Gastrocnemius medialis (tissue), 4 donors: ENCODE results near the gene MPZ. TPM values are rescaled to one million over a fixed set of nuclear protein-coding genes. Genes with fewer than 3 reads are reported as not detected.
A peak's percentile ranks its signal among the peaks of the same experiment; 100 is the strongest.

ENCODE experiments used
- ATAC-seq, 2 donors: fragments of 150-250 bp; one replicate each; pipeline ENCODE4 v1.9.1; 2016
- DNase-seq, 2 donors: peaks; one replicate each; pipeline ENCODE4 v3.0.0-alpha.2; 2019
- H3K27ac ChIP-seq, 4 donors: fragments of 200-600 bp; sonication (generic); 1 replicate in 1 of 4; 2 replicates in 3 of 4; pipeline ENCODE4 v1.5.1; 2016 to 2018; ENCODE audit warnings: mild to moderate bottlenecking in 2 of 4, moderate library complexity in 1 of 4
- H3K27me3 ChIP-seq, 3 donors: fragments of 200-600 bp; sonication (generic) in 2 of 3; 1 replicate in 1 of 3; 2 replicates in 2 of 3; pipeline versions ENCODE4 v1.5.1 to v1.6.0; 2016 to 2019; ENCODE audit warnings: mild to moderate bottlenecking in 1 of 3, moderate library complexity in 1 of 3
- H3K36me3 ChIP-seq, 2 donors: fragments of 200-600 bp; sonication (generic) in 1 of 2; one replicate each; pipeline ENCODE4 v1.5.1; 2017 to 2018
- H3K4me1 ChIP-seq, 2 donors: fragments of 200-600 bp; sonication (generic) in 1 of 2; one replicate each; pipeline ENCODE4 v1.5.1; 2016 to 2017; ENCODE audit warnings: mild to moderate bottlenecking in 2 of 2
- H3K4me3 ChIP-seq, 4 donors: fragments of 200-600 bp; sonication (generic) in 3 of 4; 1 replicate in 1 of 4; 2 replicates in 3 of 4; pipeline ENCODE4 v1.5.1; 2016 to 2019; ENCODE audit warnings: mild to moderate bottlenecking in 2 of 4
- H3K9me3 ChIP-seq, 3 donors: fragments of 200-600 bp; sonication (generic) in 2 of 3; 1 replicate in 1 of 3; 2 replicates in 2 of 3; pipeline ENCODE4 v1.5.1; 2016 to 2019
- CTCF ChIP-seq, 5 experiments: fragments of 450-650 bp in 3 of 5; fragments of 200-600 bp in 2 of 5; sonication (generic) in 2 of 5; IDR thresholded peaks in 4 of 5; conservative IDR thresholded peaks in 1 of 5; 1 replicate in 4 of 5; 2 replicates in 1 of 5; pipeline ENCODE4 v1.5.1; 2016 to 2019; ENCODE audit warnings: antibody characterized with exemption in 5 of 5, mild to moderate bottlenecking in 3 of 5, moderate library complexity in 3 of 5
- POLR2A ChIP-seq, 2 donors: fragments of 450-650 bp; IDR thresholded peaks; one replicate each; pipeline ENCODE4 v1.6.1; 2017; ENCODE audit warnings: antibody characterized with exemption in 2 of 2, mild to moderate bottlenecking in 2 of 2, moderate library complexity in 2 of 2
- in situ Hi-C, 4 donors: fragments of 200-750 bp; cut with MboI; loops; one replicate each; pipeline versions ENCODE4 v1.15.0 to v1.8.0; 2017; ENCODE audit warnings: low sequenced_read_pairs in 4 of 4
- intact Hi-C: fragments of 100-400 bp; cut with DNase I; formaldehyde crosslinking; loops from one replicate; pipeline ENCODE4 v1.15.1; 2023; ENCODE audit warnings: low total_unique reads
- total RNA-seq, 4 donors: library from RNA; depleted of rRNA; stranded (reverse); fragments of >200 nt; gene quantifications; one replicate each; pipeline versions ENCODE4 v1.1.0 to v1.2.3, GENCODE V29; 2016

Gene MPZ
- total RNA-seq, 4 donors from 2014 or later = 0.61 to 3.4 (median 2.1) TPM

GRCh38 chr1:161311595-161312181, 1.9 kb upstream of the MPZ start:
- H3K36me3 ChIP-seq = no peaks in the 10 kb centered on the region
- no peaks in the 10 kb centered on the region for H3K27me3 ChIP-seq
- H3K27ac ChIP-seq = no peak overlapping the region
- peaks cover 9 to 15% of the 10 kb centered on the region in 2 donors for H3K4me1 ChIP-seq
- in situ Hi-C loops (loop anchor here in 2 of 4 donors (10.0 kb wide), 2 partner anchors 73 to 87 kb away; partner anchors contain the start of genes APOA2 (in 1 of the 2) and TOMM40L (in 1 of the 2)), intact Hi-C loops (loop anchor here (5.0 kb wide), 2 partner anchors 71 to 969 kb away; partner anchors contain the start of genes COPA and NCSTN)
- no peak for DNase-seq
- no peaks in the 10 kb centered on the region for H3K9me3 ChIP-seq
- no peak for ATAC-seq
- TF ChIP-seq CTCF (IDR thresholded peaks at IDR 0.05 in 4 of 5, conservative IDR thresholded peaks at IDR 0.05 in 1 of 5) = no peak
- no peak for TF ChIP-seq POLR2A (IDR thresholded peaks at IDR 0.05)
- no peak overlapping the region for H3K4me3 ChIP-seq

- in situ Hi-C loops (no loop called here), intact Hi-C loops (no loop called here)
- ATAC-seq = no peak
- Histone ChIP-seq H3K27ac (peak overlapping the region in 2 of 4 donors; percentile 20 to 22), H3K27me3 (peaks cover 0 to 12% (median 3%) of the 10 kb centered on the region in 3 donors), H3K36me3 (no peaks in the 10 kb centered on the region), H3K4me3 (no peak overlapping the region), H3K4me1 (no peaks in the 10 kb centered on the region), H3K9me3 (no peaks in the 10 kb centered on the region)
- TF ChIP-seq CTCF (IDR thresholded peaks at IDR 0.05 in 4 of 5, conservative IDR thresholded peaks at IDR 0.05 in 1 of 5) (no peak), POLR2A (IDR thresholded peaks at IDR 0.05) (no peak)
- DNase-seq = no peak
Measured at GRCh38 chr1:161307892-161308638, 1.7 kb downstream of the MPZ start.

DNA sequence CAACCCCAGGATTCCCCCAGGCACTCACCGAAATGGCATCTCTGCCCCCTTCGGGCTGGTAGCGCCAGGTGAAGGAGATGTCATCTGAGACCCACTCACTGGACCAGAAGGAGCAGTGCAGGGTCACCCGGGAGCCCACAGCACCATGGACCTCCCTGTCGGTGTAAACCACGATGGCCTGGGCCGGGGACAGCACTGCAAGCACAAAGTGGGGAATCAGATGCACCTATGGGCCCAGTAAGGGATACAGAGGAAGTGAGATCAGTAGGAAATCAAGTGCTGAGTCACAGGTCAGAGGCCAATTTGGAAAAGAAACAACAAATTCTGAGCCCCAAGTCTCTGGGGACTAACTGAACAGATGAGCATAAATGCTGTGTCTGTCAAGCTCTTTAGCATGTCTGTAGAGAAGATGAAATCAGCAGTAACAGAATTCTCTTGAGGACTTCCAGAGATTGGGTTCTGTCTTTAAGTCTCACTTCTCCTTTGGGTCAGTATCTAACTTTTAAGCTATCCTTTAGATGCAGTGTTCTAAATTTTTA, 2.5 kb downstream of the MPZ start:
- TF ChIP-seq POLR2A (IDR thresholded peaks at IDR 0.05) (no peak), CTCF (IDR thresholded peaks at IDR 0.05 in 4 of 5, conservative IDR thresholded peaks at IDR 0.05 in 1 of 5) (no peak)
- H3K27me3 ChIP-seq = peaks cover 0 to 12% (median 3%) of the 10 kb centered on the region in 3 donors
- no peaks in the 10 kb centered on the region for H3K36me3 ChIP-seq
- H3K9me3 ChIP-seq = no peaks in the 10 kb centered on the region
- ATAC-seq (peak; percentile 22 to 35), DNase-seq (no peak)
- in situ Hi-C loops (no loop called here), intact Hi-C loops (no loop called here)
- peak overlapping the region in 3 of 4 donors; percentile 13 to 61 (median 58) for H3K27ac ChIP-seq
- H3K4me1 ChIP-seq = no peaks in the 10 kb centered on the region
- H3K4me3 ChIP-seq = peak overlapping the region in 1 of 4 donors; percentile 10

- intact Hi-C loops = no loop called here
- in situ Hi-C loops = no loop called here
- peaks cover 0 to 12% (median 3%) of the 10 kb centered on the region in 3 donors for H3K27me3 ChIP-seq
- H3K4me1 ChIP-seq = no peaks in the 10 kb centered on the region
- peak overlapping the region; percentile 51 to 62 (median 59) for H3K4me3 ChIP-seq
- TF ChIP-seq CTCF (IDR thresholded peaks at IDR 0.05 in 4 of 5, conservative IDR thresholded peaks at IDR 0.05 in 1 of 5) = no peak
- peak in 1 of 2 donors; percentile 50 for TF ChIP-seq POLR2A (IDR thresholded peaks at IDR 0.05)
- DNase-seq (peak; percentile 39 to 54), ATAC-seq (peak in 1 of 2 donors; percentile 57)
- H3K36me3 ChIP-seq = no peaks in the 10 kb centered on the region
- peak overlapping the region; percentile 7 to 61 (median 34) for H3K27ac ChIP-seq
- H3K9me3 ChIP-seq = no peaks in the 10 kb centered on the region
Measured at GRCh38 chr1:161305867-161306519, 3.8 kb downstream of the MPZ start.
